ENCODE results near the gene ZNF691.

Gene ZNF691

DNA sequence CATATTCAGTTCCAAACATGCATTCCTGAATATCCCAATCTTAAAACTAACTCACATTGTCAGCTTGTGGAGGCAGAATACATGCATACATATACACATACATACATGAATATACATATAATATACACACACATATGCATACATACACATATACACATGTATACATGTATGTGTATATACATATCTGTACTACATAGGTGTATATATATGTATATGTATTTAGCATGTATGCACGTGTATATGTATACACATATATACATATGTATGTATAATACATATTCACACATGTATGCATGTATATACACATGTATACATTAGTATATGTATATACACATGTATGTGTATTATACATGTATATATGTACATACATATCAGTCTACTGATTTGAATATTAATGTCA, 1.2 kb upstream of the ZNF691 start:
- H3K4me1 ChIP-seq = peaks cover 21% of the 10 kb centered on the region
- H3K4me3 ChIP-seq = no peak overlapping the region
- H3K9me3 ChIP-seq = peaks cover 1% of the 10 kb centered on the region; the same call in 1 of the 2 replicates
- H3K36me3 ChIP-seq = peaks cover 14% of the 10 kb centered on the region
- H3K27ac ChIP-seq = no peak overlapping the region
- H3K4me2 ChIP-seq = no peak overlapping the region
- TF ChIP-seq Cebpa-rat (IDR thresholded peaks at IDR 0.05) = no peak
- H3K27me3 ChIP-seq = no peaks in the 10 kb centered on the region
- H3K9ac ChIP-seq = no peak overlapping the region
- H4K20me1 ChIP-seq = no peaks in the 10 kb centered on the region

DNA sequence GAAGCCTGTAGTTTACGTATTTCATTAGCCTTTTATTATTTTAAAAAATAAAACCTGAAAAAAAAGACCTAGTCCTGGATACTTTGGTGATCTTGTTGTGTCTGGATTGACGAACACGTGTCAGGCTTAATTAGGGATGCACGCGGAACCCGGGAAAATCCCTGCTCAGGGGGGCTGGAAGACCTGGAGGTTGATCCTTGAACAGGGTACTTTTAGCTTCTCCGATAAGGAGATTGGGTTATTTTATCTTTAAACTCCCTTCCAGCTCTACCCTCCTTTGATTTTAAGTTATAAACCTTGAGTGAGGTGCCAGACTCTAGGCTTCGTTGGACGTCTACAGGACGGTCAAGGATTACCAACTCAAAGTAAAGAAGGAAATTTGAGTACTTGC, 552 bp upstream of the ZNF691 start:
- H3K27ac ChIP-seq = no peak overlapping the region
- H3K4me2 ChIP-seq = peak overlapping the region; percentile 86
- H3K9me3 ChIP-seq = peaks cover 8% of the 10 kb centered on the region
- H3K4me1 ChIP-seq = peaks cover 21% of the 10 kb centered on the region
- no peaks in the 10 kb centered on the region for H4K20me1 ChIP-seq
- H3K27me3 ChIP-seq = no peaks in the 10 kb centered on the region
- H3K4me3 ChIP-seq = peak overlapping the region; percentile 89
- H3K36me3 ChIP-seq = peaks cover 20% of the 10 kb centered on the region
- peak overlapping the region; percentile 56; the same call in 1 of the 2 replicates for H3K9ac ChIP-seq
- TF ChIP-seq Cebpa-rat (IDR thresholded peaks at IDR 0.05) = no peak

DNA sequence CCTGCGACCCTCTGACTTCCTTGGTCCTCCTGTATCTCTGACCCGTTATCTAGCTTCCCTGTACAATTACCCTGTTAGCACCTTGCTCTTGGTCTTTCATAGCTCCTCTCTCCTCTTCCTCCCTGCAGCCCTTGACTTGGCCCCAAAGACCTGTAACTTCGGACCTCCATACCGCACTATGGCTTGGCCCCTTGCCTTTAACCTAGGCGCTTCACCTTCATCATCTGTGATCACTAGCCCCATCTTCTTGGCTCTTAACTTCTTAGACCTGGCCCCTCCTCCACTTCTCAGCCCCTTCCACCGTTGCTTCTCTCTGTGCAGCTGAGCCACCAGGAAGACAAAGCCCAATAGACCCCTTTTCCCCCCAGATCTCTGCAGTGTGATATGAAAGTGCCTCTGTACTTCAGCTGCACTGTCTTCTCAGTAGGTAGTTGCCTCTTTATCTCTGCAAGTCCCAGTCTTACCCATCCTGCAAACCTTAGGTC, 740 bp downstream of the ZNF691 start:
- Histone ChIP-seq H3K27ac (peak overlapping the region; percentile 92), H3K36me3 (peaks cover 33% of the 10 kb centered on the region), H3K4me1 (peaks cover 21% of the 10 kb centered on the region), H4K20me1 (0 out of 2 replicates have a peak, but pooled peaks cover 2% of the 10 kb centered on the region), H3K9ac (peak overlapping the region; percentile 91), H3K9me3 (peaks cover 21% of the 10 kb centered on the region), H3K4me2 (peak overlapping the region; percentile 85), H3K4me3 (peak overlapping the region; percentile 89), H3K27me3 (no peaks in the 10 kb centered on the region)
- TF ChIP-seq Cebpa-rat (IDR thresholded peaks at IDR 0.05) = no peak

DNA sequence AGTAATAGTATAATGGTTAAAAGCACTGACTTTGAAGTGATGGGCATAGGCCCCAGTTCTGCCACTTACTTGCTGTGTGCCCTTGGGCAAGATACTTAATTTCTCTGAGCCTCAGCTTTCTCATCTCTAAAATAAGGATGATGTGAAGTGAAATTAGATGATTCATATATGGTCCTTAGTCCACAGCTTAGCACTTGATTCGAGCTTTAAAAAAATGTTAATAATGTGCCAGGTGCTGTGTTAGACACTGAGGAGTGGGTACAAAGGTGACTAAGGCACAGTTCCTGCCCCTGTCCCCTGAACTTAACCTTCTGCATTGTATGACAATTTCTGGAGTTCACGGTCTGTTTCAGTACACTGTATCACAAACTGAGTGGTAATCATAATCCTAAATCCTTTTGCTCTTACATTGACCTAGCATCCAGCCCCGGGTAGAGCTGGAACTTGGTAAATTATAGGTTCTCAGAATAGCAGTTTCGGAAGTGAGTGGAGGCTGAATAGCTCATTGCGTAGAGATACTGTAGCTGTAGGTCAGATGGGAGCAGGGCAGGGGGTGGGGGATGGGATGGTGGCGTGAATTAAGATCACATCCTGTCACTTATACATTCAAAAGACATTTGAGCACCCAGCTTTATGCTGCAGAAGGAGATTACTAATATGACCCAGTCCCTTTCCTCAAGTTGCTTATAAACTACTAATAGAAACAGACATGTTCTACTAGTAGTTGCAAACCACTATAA, 1.5 kb downstream of the ZNF691 start:
- Histone ChIP-seq H3K4me1 (peaks cover 21% of the 10 kb centered on the region), H3K4me3 (peak overlapping the region; percentile 89), H4K20me1 (0 out of 2 replicates have a peak, but pooled peaks cover 9% of the 10 kb centered on the region), H3K27me3 (no peaks in the 10 kb centered on the region), H3K27ac (no peak overlapping the region), H3K9me3 (peaks cover 27% of the 10 kb centered on the region), H3K36me3 (peaks cover 41% of the 10 kb centered on the region), H3K9ac (peak overlapping the region; percentile 91; the same call in 1 of the 2 replicates), H3K4me2 (peak overlapping the region; percentile 85)
- TF ChIP-seq Cebpa-rat (IDR thresholded peaks at IDR 0.05) = no peak

DNA sequence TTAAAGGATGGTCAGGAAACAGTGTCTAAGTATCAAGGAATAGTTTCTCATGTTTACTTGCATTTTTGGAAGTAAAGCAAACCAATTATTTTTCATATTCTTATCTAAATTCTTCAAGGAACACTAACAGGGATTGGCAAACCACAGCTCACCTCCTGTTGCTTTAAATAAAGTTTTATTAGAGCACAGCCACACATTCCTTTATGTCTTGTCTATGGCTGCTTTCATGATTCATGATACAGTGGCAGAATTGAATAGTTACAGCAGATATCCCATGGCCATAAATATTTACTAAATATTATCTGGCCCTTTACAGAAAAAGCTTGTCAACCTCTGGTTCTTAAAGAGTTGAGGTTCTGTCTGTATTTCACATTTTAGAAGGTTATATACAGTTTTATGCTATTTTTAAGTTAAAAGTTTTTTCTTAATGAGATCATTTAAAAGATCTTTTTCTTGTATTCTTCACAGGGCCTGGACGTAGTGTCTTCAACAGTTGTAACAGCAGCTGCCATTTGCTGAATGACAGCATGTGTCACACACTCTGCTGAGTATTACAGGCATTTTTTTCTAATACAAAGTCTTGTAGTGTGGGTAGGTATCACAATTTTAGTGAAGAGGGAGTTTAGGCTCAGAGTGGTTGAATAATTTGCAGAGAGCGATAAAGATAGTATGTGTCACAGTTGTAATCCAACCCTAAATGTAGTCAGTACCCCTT, 2.6 kb downstream of the ZNF691 start:
- peaks cover 27% of the 10 kb centered on the region for H3K9me3 ChIP-seq
- H3K4me3 ChIP-seq = no peak overlapping the region
- H3K4me1 ChIP-seq = peaks cover 21% of the 10 kb centered on the region
- H3K36me3 ChIP-seq = peaks cover 46% of the 10 kb centered on the region
- H3K4me2 ChIP-seq = no peak overlapping the region
- TF ChIP-seq Cebpa-rat (IDR thresholded peaks at IDR 0.05) = no peak
- no peak overlapping the region for H3K9ac ChIP-seq
- 0 out of 2 replicates have a peak, but pooled peaks cover 9% of the 10 kb centered on the region for H4K20me1 ChIP-seq
- H3K27ac ChIP-seq = no peak overlapping the region
- H3K27me3 ChIP-seq = no peaks in the 10 kb centered on the region

DNA sequence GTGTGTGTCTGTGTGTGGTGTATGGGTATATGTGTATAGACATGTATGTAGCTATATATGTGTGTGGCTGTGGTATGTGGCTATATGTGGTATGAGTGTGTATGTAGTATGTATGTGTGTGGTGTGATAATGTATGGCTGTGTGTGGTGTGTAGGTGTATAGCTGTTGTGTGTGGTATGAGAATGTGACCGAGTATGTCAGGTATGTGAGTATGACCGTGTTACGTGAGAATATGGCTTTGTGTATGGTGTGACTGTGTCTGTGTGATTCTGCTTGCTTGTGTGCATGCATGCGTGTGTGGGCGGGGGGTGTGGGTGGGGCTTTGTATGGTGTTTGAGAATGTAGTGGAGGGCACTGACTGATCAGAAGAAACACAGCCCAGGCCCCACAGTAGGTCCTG, 3.5 kb downstream of the ZNF691 start:
- Histone ChIP-seq H4K20me1 (0 out of 2 replicates have a peak, but pooled peaks cover 9% of the 10 kb centered on the region), H3K36me3 (peaks cover 46% of the 10 kb centered on the region), H3K4me2 (no peak overlapping the region), H3K4me3 (no peak overlapping the region), H3K9me3 (peaks cover 27% of the 10 kb centered on the region), H3K9ac (no peak overlapping the region), H3K4me1 (peaks cover 21% of the 10 kb centered on the region), H3K27ac (no peak overlapping the region), H3K27me3 (no peaks in the 10 kb centered on the region)
- no peak for TF ChIP-seq Cebpa-rat (IDR thresholded peaks at IDR 0.05)

DNA sequence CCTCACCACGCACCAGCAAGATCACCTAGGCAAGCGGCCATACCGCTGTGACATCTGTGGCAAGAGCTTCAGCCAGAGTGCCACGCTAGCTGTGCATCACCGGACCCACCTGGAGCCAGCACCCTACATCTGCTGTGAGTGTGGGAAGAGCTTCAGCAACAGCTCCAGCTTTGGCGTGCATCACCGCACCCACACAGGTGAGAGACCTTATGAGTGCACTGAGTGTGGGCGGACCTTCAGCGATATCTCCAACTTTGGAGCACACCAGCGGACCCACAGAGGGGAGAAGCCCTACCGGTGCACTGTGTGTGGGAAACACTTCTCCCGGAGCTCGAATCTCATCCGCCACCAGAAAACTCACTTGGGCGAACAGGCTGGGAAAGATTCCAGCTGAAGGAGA, 5.0 kb downstream of the ZNF691 start:
- Histone ChIP-seq H3K36me3 (peaks cover 46% of the 10 kb centered on the region), H3K9me3 (peaks cover 31% of the 10 kb centered on the region), H3K4me2 (no peak overlapping the region), H4K20me1 (0 out of 2 replicates have a peak, but pooled peaks cover 9% of the 10 kb centered on the region), H3K27me3 (no peaks in the 10 kb centered on the region), H3K27ac (no peak overlapping the region), H3K9ac (no peak overlapping the region), H3K4me1 (peaks cover 15% of the 10 kb centered on the region), H3K4me3 (no peak overlapping the region; the same call in 1 of the 2 replicates)
- TF ChIP-seq Cebpa-rat (IDR thresholded peaks at IDR 0.05) = no peak

DNA sequence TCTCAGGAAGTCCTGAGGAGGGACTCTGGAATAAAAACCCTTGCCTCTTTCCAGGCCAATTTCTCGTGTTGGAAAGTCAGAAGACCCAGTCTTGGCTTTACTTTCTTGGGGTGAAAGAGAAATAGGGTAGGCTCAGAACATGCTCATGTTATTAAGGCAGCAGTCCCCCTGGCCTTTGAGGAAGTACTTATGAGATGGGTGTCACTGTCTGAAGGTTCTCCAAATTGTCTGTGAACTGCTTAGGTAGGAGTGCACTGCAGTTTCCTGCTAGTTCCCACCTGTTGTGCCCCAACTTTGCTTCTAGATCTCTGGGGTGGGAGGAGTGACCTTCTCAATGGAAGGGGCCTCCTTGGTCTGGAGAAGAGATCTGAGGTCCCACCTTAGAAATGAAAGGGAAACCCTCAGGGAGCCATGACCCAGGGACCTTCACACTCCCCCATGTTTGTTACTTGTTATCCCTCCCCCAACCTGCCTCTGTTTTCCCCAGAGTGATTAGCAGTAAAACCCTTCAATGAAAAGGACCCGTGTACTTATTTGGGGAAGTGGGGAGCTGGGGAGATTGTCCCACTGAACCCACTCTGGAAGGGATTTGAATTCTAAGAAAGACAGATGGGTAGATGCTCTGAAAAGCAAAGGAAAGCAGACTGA, 5.7 kb downstream of the ZNF691 start:
- Histone ChIP-seq H4K20me1 (0 out of 2 replicates have a peak, but pooled peaks cover 9% of the 10 kb centered on the region), H3K36me3 (peaks cover 48% of the 10 kb centered on the region), H3K27me3 (no peaks in the 10 kb centered on the region), H3K4me3 (no peak overlapping the region), H3K27ac (no peak overlapping the region), H3K9me3 (peaks cover 35% of the 10 kb centered on the region), H3K4me1 (peaks cover 13% of the 10 kb centered on the region), H3K4me2 (no peak overlapping the region), H3K9ac (no peak overlapping the region)
- TF ChIP-seq Cebpa-rat (IDR thresholded peaks at IDR 0.05) = no peak

DNA sequence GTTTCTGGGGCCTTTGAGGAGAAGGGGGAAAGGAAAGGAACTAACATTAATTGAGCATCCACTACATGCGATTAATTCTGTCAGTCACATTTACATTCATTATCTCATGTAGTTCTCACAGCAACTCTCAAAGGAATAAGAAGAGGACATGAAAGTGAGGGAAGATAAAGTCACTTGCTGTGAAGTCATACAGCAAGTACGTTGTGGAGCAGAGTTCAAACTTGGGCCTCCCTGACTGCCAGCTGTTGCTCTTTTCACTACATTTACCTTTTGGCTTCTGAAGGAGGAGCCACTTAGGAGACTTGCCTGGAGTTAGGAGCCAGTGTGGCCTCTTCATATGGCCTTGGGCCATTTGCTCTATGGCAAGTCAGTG, 6.2 kb downstream of the ZNF691 start:
- H3K27ac ChIP-seq = no peak overlapping the region
- TF ChIP-seq Cebpa-rat (IDR thresholded peaks at IDR 0.05) = no peak
- H4K20me1 ChIP-seq = 0 out of 2 replicates have a peak, but pooled peaks cover 9% of the 10 kb centered on the region
- H3K4me2 ChIP-seq = no peak overlapping the region
- H3K9ac ChIP-seq = no peak overlapping the region
- peaks cover 53% of the 10 kb centered on the region for H3K36me3 ChIP-seq
- peaks cover 40% of the 10 kb centered on the region for H3K9me3 ChIP-seq
- H3K4me1 ChIP-seq = peaks cover 8% of the 10 kb centered on the region
- H3K27me3 ChIP-seq = no peaks in the 10 kb centered on the region
- H3K4me3 ChIP-seq = no peak overlapping the region
